HepG2 (cell line): Measurements from ENCODE around the gene MYO7A. TPM values are rescaled to one million over a fixed set of nuclear protein-coding genes. Genes with fewer than 3 reads are reported as not detected.

Experiments used
- ASH2L ChIP-seq: fragments of 300-600, 200-600 bp; sonication (generic); IDR thresholded peaks from 2 replicates; pipeline ENCODE4 v1.7.0; 2017; ENCODE audit warnings: low read depth, mild to moderate bottlenecking, moderate library complexity, mixed read lengths, low read length; ENCODE audit not compliant: insufficient read length
- CEBPG ChIP-seq: IDR thresholded peaks from 2 replicates; pipeline ENCODE4 v1.6.1; 2016
- CHD2 ChIP-seq: IDR thresholded peaks from 2 replicates; pipeline ENCODE4 v1.6.1; 2011; ENCODE audit warnings: low read depth, low read length, improper control_type of control experiment
- DNMT3B ChIP-seq: conservative IDR thresholded peaks from 2 replicates; pipeline ENCODE4 v1.6.1; 2016; ENCODE audit warnings: missing biosample characterization, control low read depth
- DR1 ChIP-seq: sonication (generic); formaldehyde crosslinking; IDR thresholded peaks from 2 replicates; pipeline ENCODE4 v1.8.0; 2021; ENCODE audit warnings: mild to moderate bottlenecking, missing genetic modification reagents, inconsistent platforms
- HNRNPK ChIP-seq: fragments of 200-400 bp; formaldehyde crosslinking; IDR thresholded peaks from 2 replicates; pipeline ENCODE4 v1.6.1; 2018; ENCODE audit warnings: low read length, low read depth, moderate library complexity, mild to moderate bottlenecking; ENCODE audit not compliant: poor library complexity, severe bottlenecking
- NCOA2 ChIP-seq: sonication (generic); formaldehyde crosslinking; IDR thresholded peaks from 2 replicates; pipeline ENCODE4 v1.8.0; 2022; ENCODE audit warnings: inconsistent platforms
- PLRG1 ChIP-seq: fragments of 450-650 bp; conservative IDR thresholded peaks from 2 replicates; pipeline ENCODE4 v1.6.1; 2016
- STAT6 ChIP-seq: sonication (generic); formaldehyde crosslinking; IDR thresholded peaks from 2 replicates; pipeline ENCODE4 v1.4.0; 2020; ENCODE audit warnings: missing genetic modification reagents, mild to moderate bottlenecking, borderline replicate concordance
- TAF15 ChIP-seq: fragments of 200-400 bp; formaldehyde crosslinking; IDR thresholded peaks from one replicate; pipeline ENCODE4 v1.6.1; 2018; ENCODE audit warnings: mild to moderate bottlenecking, low read depth, low read length; ENCODE audit not compliant: poor library complexity, severe bottlenecking
- TGIF2 ChIP-seq: IDR thresholded peaks from 2 replicates; pipeline ENCODE4 v1.6.1; 2016; ENCODE audit warnings: control low read depth, missing compliant biosample characterization
- ZC3H4 ChIP-seq: sonication (generic); formaldehyde crosslinking; IDR thresholded peaks from 2 replicates; pipeline ENCODE4 v1.4.0; 2020; ENCODE audit warnings: missing genetic modification reagents, borderline replicate concordance
- ZFP90 ChIP-seq: sonication (generic); formaldehyde crosslinking; IDR thresholded peaks from 2 replicates; pipeline ENCODE4 v1.8.0; 2022; ENCODE audit warnings: missing genetic modification reagents, mild to moderate bottlenecking, inconsistent platforms, borderline replicate concordance
- ZMYM4 ChIP-seq: sonication (generic); formaldehyde crosslinking; IDR thresholded peaks from 2 replicates; pipeline ENCODE4 v1.8.1; 2023; ENCODE audit warnings: mild to moderate bottlenecking, missing genetic modification reagents
- ZNF138 ChIP-seq: sonication (generic); formaldehyde crosslinking; IDR thresholded peaks from 2 replicates; pipeline ENCODE4 v1.5.0; 2020; ENCODE audit warnings: mild to moderate bottlenecking, low read depth, missing genetic modification reagents
- ZNF644 ChIP-seq: IDR thresholded peaks from 2 replicates; pipeline ENCODE4 v1.6.1; 2016; ENCODE audit warnings: low read depth
- ZNF674 ChIP-seq: sonication (generic); formaldehyde crosslinking; IDR thresholded peaks from 2 replicates; pipeline ENCODE4 v1.5.0; 2020; ENCODE audit warnings: low read depth, mild to moderate bottlenecking, missing genetic modification reagents
- ZNF709 ChIP-seq: sonication (generic); formaldehyde crosslinking; IDR thresholded peaks from 2 replicates; pipeline ENCODE4 v1.5.0; 2020; ENCODE audit warnings: mild to moderate bottlenecking, missing genetic modification reagents
- ZNF746 ChIP-seq: sonication (generic); formaldehyde crosslinking; IDR thresholded peaks from 2 replicates; pipeline ENCODE4 v1.8.0; 2022; ENCODE audit warnings: mild to moderate bottlenecking, missing genetic modification reagents
- ZNF782 ChIP-seq: sonication (generic); formaldehyde crosslinking; IDR thresholded peaks from 2 replicates; pipeline ENCODE4 v1.4.0; 2020; ENCODE audit warnings: missing genetic modification reagents, mild to moderate bottlenecking, borderline replicate concordance
- ZSCAN29 ChIP-seq: sonication (generic); formaldehyde crosslinking; conservative IDR thresholded peaks from 2 replicates; pipeline ENCODE4 v1.4.0; 2020; ENCODE audit warnings: mild to moderate bottlenecking, missing genetic modification reagents
- polyA plus RNA-seq, 8 experiments: library from polyadenylated mRNA; depleted of rRNA in 3 of 8; stranded (reverse) in 7 of 8; unstranded in 1 of 8; fragments of >200 nt; fragmentation: Illumina TruSeq in 4 of 8; extraction: Trizol in 4 of 8; gene quantifications; 2 replicates each; pipeline versions ENCODE4 v1.2.1 to v1.2.3, GENCODE V29; 2011 to 2016; ENCODE audit warnings: low read depth in 4 of 8, missing spikeins in 1 of 8, mixed read lengths in 1 of 8; ENCODE audit not compliant: insufficient read depth in 1 of 8
- total RNA-seq, 5 experiments: library from RNA; depleted of rRNA; stranded (reverse); fragments of >200 nt; fragmentation: Illumina TruSeq; extraction: Trizol; gene quantifications; 2 replicates each; pipeline ENCODE4 v1.2.3, GENCODE V29; 2016; ENCODE audit warnings: low read depth in 1 of 5
- TF ChIP-seq, protein P1 (sequence below): sonication (generic); formaldehyde crosslinking; IDR thresholded peaks from 2 replicates; pipeline ENCODE4 v1.5.0; 2020; ENCODE audit warnings: missing genetic modification reagents, mild to moderate bottlenecking, borderline replicate concordance
- TF ChIP-seq, protein P2 (sequence below): sonication (generic); formaldehyde crosslinking; IDR thresholded peaks from 2 replicates; pipeline ENCODE4 v1.4.0; 2020; ENCODE audit warnings: missing genetic modification reagents
- TF ChIP-seq, protein P3 (sequence below): sonication (generic); formaldehyde crosslinking; IDR thresholded peaks from 2 replicates; pipeline ENCODE4 v1.4.0; 2020; ENCODE audit warnings: missing genetic modification reagents

MYO7A gene
- total and polyA plus RNA-seq, 2 of the 13 experiments (the other 11 are each of a cell fraction or from before 2014, with no cell fraction given) = 7.5 to 10.0 TPM

DNA sequence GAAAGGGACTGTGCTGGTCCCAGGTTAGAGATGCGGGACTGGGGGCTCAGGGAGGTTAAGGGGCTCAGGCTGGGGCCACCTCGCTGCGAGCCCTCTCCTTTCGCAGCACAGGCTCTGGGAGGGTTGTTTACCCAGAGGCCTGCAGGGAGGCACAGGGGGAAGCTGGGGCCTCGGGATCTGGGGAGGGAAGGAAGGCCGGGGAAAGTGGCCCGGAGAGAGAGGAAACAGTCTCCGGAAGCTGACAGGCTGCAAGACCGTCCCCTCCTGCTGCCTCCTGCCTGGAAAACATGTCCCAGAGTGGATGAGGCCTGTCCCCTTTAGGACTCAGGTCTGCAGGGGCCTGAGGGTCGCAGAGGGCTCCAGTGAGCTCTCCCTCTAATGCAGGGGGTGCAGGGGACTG lies 45.4 kb downstream of the MYO7A start (continued):
- TF ChIP-seq STAT6 (CRISPR knock-in tag) (no peak), TAF15 (no peak), PLRG1 (no peak), CHD2 (no peak), NCOA2 (CRISPR knock-in tag) (no peak), ZC3H4 (CRISPR knock-in tag) (no peak), ZNF746 (CRISPR knock-in tag) (0 out of 2 replicates have a peak, but pooled peaks have one; percentile 52), DR1 (CRISPR knock-in tag) (no peak), ZNF644 (CRISPR knock-in tag) (no peak), ASH2L (no peak), ZNF138 (CRISPR knock-in tag) (no peak), HNRNPK (no peak), TGIF2 (CRISPR knock-in tag) (no peak), ZSCAN29 (no peak), DNMT3B (CRISPR knock-in tag) (no peak), ZNF709 (CRISPR knock-in tag) (no peak), ZNF674 (CRISPR knock-in tag) (no peak), ZMYM4 (CRISPR knock-in tag) (peak; percentile 40; the same call in 1 of the 2 replicates), ZFP90 (CRISPR knock-in tag) (no peak), ZNF782 (CRISPR knock-in tag) (no peak), CEBPG (no peak)
- TF ChIP-seq, protein P1, sequence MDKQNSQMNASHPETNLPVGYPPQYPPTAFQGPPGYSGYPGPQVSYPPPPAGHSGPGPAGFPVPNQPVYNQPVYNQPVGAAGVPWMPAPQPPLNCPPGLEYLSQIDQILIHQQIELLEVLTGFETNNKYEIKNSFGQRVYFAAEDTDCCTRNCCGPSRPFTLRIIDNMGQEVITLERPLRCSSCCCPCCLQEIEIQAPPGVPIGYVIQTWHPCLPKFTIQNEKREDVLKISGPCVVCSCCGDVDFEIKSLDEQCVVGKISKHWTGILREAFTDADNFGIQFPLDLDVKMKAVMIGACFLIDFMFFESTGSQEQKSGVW (CRISPR knock-in tag) = no peak
- TF ChIP-seq, protein P2, sequence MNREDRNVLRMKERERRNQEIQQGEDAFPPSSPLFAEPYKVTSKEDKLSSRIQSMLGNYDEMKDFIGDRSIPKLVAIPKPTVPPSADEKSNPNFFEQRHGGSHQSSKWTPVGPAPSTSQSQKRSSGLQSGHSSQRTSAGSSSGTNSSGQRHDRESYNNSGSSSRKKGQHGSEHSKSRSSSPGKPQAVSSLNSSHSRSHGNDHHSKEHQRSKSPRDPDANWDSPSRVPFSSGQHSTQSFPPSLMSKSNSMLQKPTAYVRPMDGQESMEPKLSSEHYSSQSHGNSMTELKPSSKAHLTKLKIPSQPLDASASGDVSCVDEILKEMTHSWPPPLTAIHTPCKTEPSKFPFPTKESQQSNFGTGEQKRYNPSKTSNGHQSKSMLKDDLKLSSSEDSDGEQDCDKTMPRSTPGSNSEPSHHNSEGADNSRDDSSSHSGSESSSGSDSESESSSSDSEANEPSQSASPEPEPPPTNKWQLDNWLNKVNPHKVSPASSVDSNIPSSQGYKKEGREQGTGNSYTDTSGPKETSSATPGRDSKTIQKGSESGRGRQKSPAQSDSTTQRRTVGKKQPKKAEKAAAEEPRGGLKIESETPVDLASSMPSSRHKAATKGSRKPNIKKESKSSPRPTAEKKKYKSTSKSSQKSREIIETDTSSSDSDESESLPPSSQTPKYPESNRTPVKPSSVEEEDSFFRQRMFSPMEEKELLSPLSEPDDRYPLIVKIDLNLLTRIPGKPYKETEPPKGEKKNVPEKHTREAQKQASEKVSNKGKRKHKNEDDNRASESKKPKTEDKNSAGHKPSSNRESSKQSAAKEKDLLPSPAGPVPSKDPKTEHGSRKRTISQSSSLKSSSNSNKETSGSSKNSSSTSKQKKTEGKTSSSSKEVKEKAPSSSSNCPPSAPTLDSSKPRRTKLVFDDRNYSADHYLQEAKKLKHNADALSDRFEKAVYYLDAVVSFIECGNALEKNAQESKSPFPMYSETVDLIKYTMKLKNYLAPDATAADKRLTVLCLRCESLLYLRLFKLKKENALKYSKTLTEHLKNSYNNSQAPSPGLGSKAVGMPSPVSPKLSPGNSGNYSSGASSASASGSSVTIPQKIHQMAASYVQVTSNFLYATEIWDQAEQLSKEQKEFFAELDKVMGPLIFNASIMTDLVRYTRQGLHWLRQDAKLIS (CRISPR knock-in tag) = no peak
- TF ChIP-seq, protein P3, sequence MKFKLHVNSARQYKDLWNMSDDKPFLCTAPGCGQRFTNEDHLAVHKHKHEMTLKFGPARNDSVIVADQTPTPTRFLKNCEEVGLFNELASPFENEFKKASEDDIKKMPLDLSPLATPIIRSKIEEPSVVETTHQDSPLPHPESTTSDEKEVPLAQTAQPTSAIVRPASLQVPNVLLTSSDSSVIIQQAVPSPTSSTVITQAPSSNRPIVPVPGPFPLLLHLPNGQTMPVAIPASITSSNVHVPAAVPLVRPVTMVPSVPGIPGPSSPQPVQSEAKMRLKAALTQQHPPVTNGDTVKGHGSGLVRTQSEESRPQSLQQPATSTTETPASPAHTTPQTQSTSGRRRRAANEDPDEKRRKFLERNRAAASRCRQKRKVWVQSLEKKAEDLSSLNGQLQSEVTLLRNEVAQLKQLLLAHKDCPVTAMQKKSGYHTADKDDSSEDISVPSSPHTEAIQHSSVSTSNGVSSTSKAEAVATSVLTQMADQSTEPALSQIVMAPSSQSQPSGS (CRISPR knock-in tag) = no peak
